Liver (tissue), 3 donors: ENCODE measurements around the gene CSMD2.

Experiments
- CTCF ChIP-seq: fragments of 150-350 bp; IDR thresholded peaks from 2 replicates; pipeline ENCODE4 v1.5.1; 2017; ENCODE audit warnings: improper control_type of control experiment, low read depth, low read length; ENCODE audit not compliant: missing input control
- MAX ChIP-seq: IDR thresholded peaks from 2 replicates; pipeline ENCODE4 v1.6.1; 2016; ENCODE audit warnings: antibody characterized with exemption
- RAD21 ChIP-seq, 2 donors: IDR thresholded peaks; 2 replicates each; pipeline ENCODE4 v1.6.1; 2016; ENCODE audit warnings: antibody characterized with exemption in 2 of 2, mild to moderate bottlenecking in 2 of 2
- SP1 ChIP-seq: IDR thresholded peaks from 2 replicates; pipeline ENCODE4 v1.6.1; 2018; ENCODE audit warnings: antibody characterized with exemption, mild to moderate bottlenecking
- YY1 ChIP-seq: IDR thresholded peaks from 2 replicates; pipeline ENCODE4 v1.6.1; 2016; ENCODE audit warnings: antibody characterized with exemption, mild to moderate bottlenecking
- donor health status: healthy.
- donor health status: healthy.

GRCh38 chr1:33548721-33549120, 616.3 kb downstream of the CSMD2 start:
- no peak for TF ChIP-seq CTCF
- no peak for TF ChIP-seq RAD21 (IDR thresholded peaks at IDR 0.05)
- no peak for TF ChIP-seq SP1
- no peak for TF ChIP-seq YY1
- no peak for TF ChIP-seq MAX
